ENCODE data around the gene ZNF23.

The ZNF23 gene

DNA sequence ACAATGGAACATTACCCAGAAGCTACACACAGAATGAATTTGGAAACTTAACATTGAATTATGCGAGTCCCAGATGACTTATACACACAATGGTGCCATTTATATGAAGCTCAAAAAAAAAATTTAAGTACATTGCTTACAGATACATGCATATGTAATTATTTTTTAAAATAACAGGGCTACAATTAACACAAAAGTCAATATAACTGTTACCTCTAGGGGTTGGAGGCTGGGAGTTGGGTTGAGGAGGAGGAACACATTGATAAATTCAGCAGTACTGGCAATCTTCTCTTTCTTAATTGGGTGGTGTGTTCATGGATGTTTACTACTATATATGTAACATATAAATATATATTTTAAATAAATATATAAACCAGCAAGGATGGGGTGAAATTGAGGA lies 1.1 kb downstream of the ZNF23 start:
- TF ChIP-seq, protein P1, sequence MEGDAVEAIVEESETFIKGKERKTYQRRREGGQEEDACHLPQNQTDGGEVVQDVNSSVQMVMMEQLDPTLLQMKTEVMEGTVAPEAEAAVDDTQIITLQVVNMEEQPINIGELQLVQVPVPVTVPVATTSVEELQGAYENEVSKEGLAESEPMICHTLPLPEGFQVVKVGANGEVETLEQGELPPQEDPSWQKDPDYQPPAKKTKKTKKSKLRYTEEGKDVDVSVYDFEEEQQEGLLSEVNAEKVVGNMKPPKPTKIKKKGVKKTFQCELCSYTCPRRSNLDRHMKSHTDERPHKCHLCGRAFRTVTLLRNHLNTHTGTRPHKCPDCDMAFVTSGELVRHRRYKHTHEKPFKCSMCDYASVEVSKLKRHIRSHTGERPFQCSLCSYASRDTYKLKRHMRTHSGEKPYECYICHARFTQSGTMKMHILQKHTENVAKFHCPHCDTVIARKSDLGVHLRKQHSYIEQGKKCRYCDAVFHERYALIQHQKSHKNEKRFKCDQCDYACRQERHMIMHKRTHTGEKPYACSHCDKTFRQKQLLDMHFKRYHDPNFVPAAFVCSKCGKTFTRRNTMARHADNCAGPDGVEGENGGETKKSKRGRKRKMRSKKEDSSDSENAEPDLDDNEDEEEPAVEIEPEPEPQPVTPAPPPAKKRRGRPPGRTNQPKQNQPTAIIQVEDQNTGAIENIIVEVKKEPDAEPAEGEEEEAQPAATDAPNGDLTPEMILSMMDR (conservative IDR thresholded peaks at IDR 0.05; ENCODE audit: low read depth): no peak
- POLR2A ChIA-PET (ENCODE audit: low non-redundant PET): no interaction called here
- H3K27ac ChIP-seq: no peak overlapping the region
- CTCF ChIA-PET: interaction anchor here (0.6 to 1.1 kb wide), 2 partner anchors 39 to 48 kb away, joined by 4 read pairs; no protein-coding TSS in a partner anchor
- DNase-seq (ENCODE audit: low spot score): no peak

GRCh38 chr16:71460236-71460635 lies 1.8 kb downstream of the ZNF23 start:
- ChIA-PET POLR2A (ENCODE audit: low non-redundant PET) (no interaction called here), CTCF (interaction anchor here (0.6 to 1.1 kb wide), 3 partner anchors 38 to 655 kb away, joined by 3 to 4 read pairs (median 4); no protein-coding TSS in a partner anchor)
- peak; percentile 66 for DNase-seq (ENCODE audit: low spot score)
- TF ChIP-seq, protein P1 (conservative IDR thresholded peaks at IDR 0.05; ENCODE audit: low read depth): no peak
- no peak overlapping the region for H3K27ac ChIP-seq

GRCh38 chr16:71459510-71459909 lies 2.5 kb downstream of the ZNF23 start:
- POLR2A ChIA-PET (ENCODE audit: low non-redundant PET): no interaction called here
- H3K27ac ChIP-seq: no peak overlapping the region
- TF ChIP-seq, protein P1 (conservative IDR thresholded peaks at IDR 0.05; ENCODE audit: low read depth): no peak
- DNase-seq (ENCODE audit: low spot score): no peak
- CTCF ChIA-PET: no interaction called here

- TF ChIP-seq, protein P1 (conservative IDR thresholded peaks at IDR 0.05; ENCODE audit: low read depth): no peak
- POLR2A ChIA-PET (ENCODE audit: low non-redundant PET): no interaction called here
- DNase-seq (ENCODE audit: low spot score): no peak
- CTCF ChIA-PET: no interaction called here
- H3K27ac ChIP-seq: no peak overlapping the region
Measured at GRCh38 chr16:71456801-71457200, 5.2 kb downstream of the ZNF23 start.

DNA sequence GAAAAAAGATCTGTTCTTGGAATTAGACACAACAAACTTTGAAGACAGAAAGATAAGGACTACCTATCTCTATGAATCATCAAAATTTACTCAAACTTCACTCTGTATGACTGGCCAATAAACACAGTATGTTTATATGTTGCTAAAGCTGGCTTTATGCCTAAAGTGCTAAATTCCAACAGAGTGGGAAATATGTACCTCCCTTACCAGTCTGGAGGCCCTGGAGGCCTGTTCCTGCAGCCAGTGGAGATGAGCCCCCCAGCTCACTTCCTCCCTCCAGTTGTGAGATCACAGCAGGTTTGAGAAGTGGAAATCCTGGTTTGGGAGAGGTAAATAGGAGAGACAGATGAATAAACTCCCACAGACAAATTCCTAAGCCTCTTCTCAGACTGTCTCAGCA lies 9.0 kb downstream of the ZNF23 start:
- ChIA-PET POLR2A (ENCODE audit: low non-redundant PET) (no interaction called here), CTCF (no interaction called here)
- no peak overlapping the region for H3K27ac ChIP-seq

GRCh38 chr16:71449020-71449419 lies 13.0 kb downstream of the ZNF23 start:
- POLR2A ChIA-PET (ENCODE audit: low non-redundant PET): no interaction called here

More for the DNA sequence above, 9.0 kb downstream of the ZNF23 start:
- DNase-seq (ENCODE audit: low spot score): no peak
- TF ChIP-seq, protein P1 (conservative IDR thresholded peaks at IDR 0.05; ENCODE audit: low read depth): no peak

More at GRCh38 chr16:71449020-71449419, 13.0 kb downstream of the ZNF23 start:
- H3K27ac ChIP-seq: no peak overlapping the region
- no peak for DNase-seq (ENCODE audit: low spot score)
- CTCF ChIA-PET: no interaction called here
- TF ChIP-seq, protein P1 (conservative IDR thresholded peaks at IDR 0.05; ENCODE audit: low read depth): no peak
